ENCODE data around the gene KCP. TPM values are rescaled to one million over a fixed set of nuclear protein-coding genes. Genes with fewer than 3 reads are reported as not detected.

KCP gene
- total RNA-seq, 1 experiment from 2014 or later, result 5.3 TPM

GRCh38 chr7:128922496-128923410 is 12.2 kb upstream of the KCP start:
- H3K4me2 ChIP-seq (ENCODE audit: insufficient read depth, insufficient read length, low read length), result no peak overlapping the region
- no peak overlapping the region for H2AFZ ChIP-seq (ENCODE audit: low read length)
- H4K91ac ChIP-seq (ENCODE audit: insufficient read length, low read depth, low read length), result no peak overlapping the region
- WGBS (ENCODE audit: extremely low coverage, insufficient read length, low lambda C conversion rate), result no CpG with 5 or more reads among the region's 16 CpGs
- Mint-ChIP-seq H3K4me3 (no peak overlapping the region), H3K36me3 (ENCODE audit: insufficient read depth in 1 of 3, low read depth in 3 of 3) (no peaks in the 10 kb centered on the region), H3K27ac (no peak overlapping the region), H3K4me1 (peaks cover 17 to 35% of the 10 kb centered on the region in 2 experiments), H3K9me3 (peaks cover under 1% of the 10 kb centered on the region in 2 experiments; a peak in 1 of 5 replicates), H3K27me3 (ENCODE audit: low read depth) (peaks cover 11% of the 10 kb centered on the region)
- no peak overlapping the region for H2BK15ac ChIP-seq (ENCODE audit: low read depth, low read length)
- no peaks in the 10 kb centered on the region for H3K27me3 ChIP-seq (ENCODE audit: insufficient read depth, low read length)
- H3K27ac ChIP-seq (ENCODE audit: insufficient read length, low read depth, low read length), result no peak overlapping the region
- no peak overlapping the region for H3K14ac ChIP-seq (ENCODE audit: insufficient read depth, low read length)
- no peak overlapping the region for H2BK12ac ChIP-seq (ENCODE audit: insufficient read length, low read depth, low read length)
- no peak overlapping the region for H3T11ph ChIP-seq (ENCODE audit: low read length)
- no peak overlapping the region for H3K23ac ChIP-seq (ENCODE audit: insufficient read length, low read depth, low read length)
- no peaks in the 10 kb centered on the region for H3K79me2 ChIP-seq (ENCODE audit: insufficient read depth, low read length)
- no peak overlapping the region for H4K8ac ChIP-seq (replicated peaks; ENCODE audit: insufficient read length, low read depth, low read length)
- no peak overlapping the region for H2BK20ac ChIP-seq (ENCODE audit: low read depth, low read length, poor library complexity, severe bottlenecking)
- H4K5ac ChIP-seq (ENCODE audit: insufficient read length, low read depth, low read length), result no peak overlapping the region
- H4K20me1 ChIP-seq (ENCODE audit: control insufficient read depth, insufficient read depth, insufficient read length), result no peaks in the 10 kb centered on the region
- no peaks in the 10 kb centered on the region for H3K23me2 ChIP-seq (ENCODE audit: insufficient read length, low read depth, low read length, poor library complexity, severe bottlenecking)
- H2BK120ac ChIP-seq (ENCODE audit: low read depth, low read length, poor library complexity, severe bottlenecking), result no peak overlapping the region
- no peak overlapping the region for H2BK5ac ChIP-seq (ENCODE audit: insufficient read length, low read length)
- H3K18ac ChIP-seq (ENCODE audit: insufficient read length, low read depth, low read length), result no peak overlapping the region
- TF ChIP-seq CTCF (conservative IDR thresholded peaks at IDR 0.05), result no peak
- no peak overlapping the region for H3K9ac ChIP-seq (ENCODE audit: extremely low read depth, insufficient read length, low read length)
- H3K4ac ChIP-seq (ENCODE audit: low read depth, low read length), result no peak overlapping the region
- H3K56ac ChIP-seq (ENCODE audit: insufficient read length, low read depth, low read length), result no peak overlapping the region
- no peaks in the 10 kb centered on the region; the same call in 1 of the 2 replicates for H3K4me1 ChIP-seq (ENCODE audit: insufficient read depth, low read length)
- no peak overlapping the region for H2AK5ac ChIP-seq (ENCODE audit: insufficient read length, low read length)
- no peaks in the 10 kb centered on the region for H3K9me3 ChIP-seq (ENCODE audit: control insufficient read depth, low read depth, low read length)
- no peaks in the 10 kb centered on the region for H3K79me1 ChIP-seq (ENCODE audit: insufficient read depth, low read depth, low read length, poor library complexity, severe bottlenecking)
- peak; percentile 25 for DNase-seq
